ENCODE data around the gene LZTS3.

The LZTS3 gene

GRCh38 chr20:3166913-3167342 lies 6.4 kb downstream of the LZTS3 start:
- no peak for DNase-seq

- no peak for DNase-seq
Measured at GRCh38 chr20:3166338-3166912, 6.9 kb downstream of the LZTS3 start.

- DNase-seq = no peak
Measured at GRCh38 chr20:3165473-3166337, 7.6 kb downstream of the LZTS3 start.

- DNase-seq = no peak
Measured at GRCh38 chr20:3164763-3165410, 8.5 kb downstream of the LZTS3 start.

- no peak for DNase-seq
Measured at GRCh38 chr20:3164043-3164762, 9.1 kb downstream of the LZTS3 start.

- DNase-seq = no peak
Measured at GRCh38 chr20:3163099-3164042, 10.0 kb downstream of the LZTS3 start.

- DNase-seq = no peak
Measured at GRCh38 chr20:3162080-3162611, 11.2 kb downstream of the LZTS3 start.

- DNase-seq = no peak
Measured at GRCh38 chr20:3161316-3162079, 11.9 kb downstream of the LZTS3 start.

- DNase-seq = no peak
Measured at GRCh38 chr20:3160418-3160817, 12.9 kb downstream of the LZTS3 start.

GRCh38 chr20:3158968-3159431 lies 14.3 kb downstream of the LZTS3 start:
- DNase-seq = peak; percentile 13

GRCh38 chr20:3157817-3158216 lies 15.5 kb downstream of the LZTS3 start:
- no peak for DNase-seq

GRCh38 chr20:3156811-3157619 lies 16.3 kb downstream of the LZTS3 start:
- DNase-seq = no peak

GRCh38 chr20:3152057-3152644 lies 21.2 kb downstream of the LZTS3 start:
- DNase-seq = peak; percentile 35

GRCh38 chr20:3150908-3151307 lies 22.4 kb downstream of the LZTS3 start:
- DNase-seq = no peak

- DNase-seq = no peak
Measured at GRCh38 chr20:3146732-3147341, 26.5 kb downstream of the LZTS3 start.

- no peak for DNase-seq
Measured at GRCh38 chr20:3141757-3142156, 31.6 kb downstream of the LZTS3 start.

- no peak for DNase-seq
Measured at GRCh38 chr20:3137492-3137891, 35.9 kb downstream of the LZTS3 start.

- DNase-seq = no peak
Measured at GRCh38 chr20:3135507-3136070, 37.8 kb downstream of the LZTS3 start.

GRCh38 chr20:3134151-3134550 lies 39.2 kb downstream of the LZTS3 start:
- DNase-seq = no peak

Data from EL (cell line).